ENCODE data around the gene RPS6KA5.

Gene RPS6KA5

DNA sequence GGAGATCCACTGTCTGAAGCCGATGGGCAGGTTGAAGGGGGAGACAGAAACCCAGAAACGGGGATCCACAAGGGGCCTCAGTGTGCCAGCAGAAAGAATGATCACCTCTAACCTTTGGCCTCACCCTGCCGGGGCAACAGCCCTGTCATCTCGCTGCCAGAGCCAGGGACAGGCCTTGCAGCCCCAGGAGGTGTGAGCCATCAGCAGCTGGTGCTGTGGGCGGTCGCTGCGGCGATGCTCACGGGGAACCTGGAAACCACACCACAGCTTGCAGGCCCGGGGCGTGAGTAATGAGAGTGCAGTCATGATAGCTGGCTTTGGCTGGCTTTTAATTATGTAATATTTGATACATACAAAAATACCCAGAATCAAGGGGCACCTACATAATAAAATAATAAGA lies 239.5 kb downstream of the RPS6KA5 start:
- no peak for DNase-seq

DNA sequence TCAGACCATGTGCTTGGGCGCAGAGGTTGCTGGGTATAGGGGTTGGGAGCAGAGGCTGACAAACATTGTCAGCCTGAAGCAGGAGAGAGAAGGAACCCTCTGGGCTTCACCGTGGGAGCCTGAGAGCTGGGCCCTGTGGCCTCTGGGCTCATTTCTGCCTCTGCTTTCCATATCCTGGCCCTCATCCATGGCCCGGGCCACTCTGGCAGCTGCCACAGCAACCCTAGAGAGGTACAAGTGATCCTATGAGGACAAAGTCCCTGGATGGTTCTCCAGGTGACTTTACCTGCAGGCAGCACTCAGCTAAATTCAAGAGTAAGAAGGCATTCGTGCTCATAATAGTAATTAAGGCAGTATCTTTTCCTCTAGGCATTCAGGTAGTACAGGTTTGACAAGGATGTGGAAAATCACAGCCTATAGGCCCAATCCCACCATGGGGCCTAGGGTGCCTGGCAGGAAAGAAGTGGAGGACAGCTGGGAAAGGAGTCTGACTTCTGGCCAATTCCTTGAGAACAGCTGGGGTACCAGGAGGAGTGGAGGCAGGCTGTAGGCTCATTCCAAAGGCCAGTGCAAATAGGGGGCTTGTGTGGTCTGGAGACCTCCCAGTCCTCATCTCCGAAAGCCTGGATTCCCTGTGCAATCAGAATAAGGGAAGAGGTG lies 240.6 kb downstream of the RPS6KA5 start:
- no peak for DNase-seq

DNA sequence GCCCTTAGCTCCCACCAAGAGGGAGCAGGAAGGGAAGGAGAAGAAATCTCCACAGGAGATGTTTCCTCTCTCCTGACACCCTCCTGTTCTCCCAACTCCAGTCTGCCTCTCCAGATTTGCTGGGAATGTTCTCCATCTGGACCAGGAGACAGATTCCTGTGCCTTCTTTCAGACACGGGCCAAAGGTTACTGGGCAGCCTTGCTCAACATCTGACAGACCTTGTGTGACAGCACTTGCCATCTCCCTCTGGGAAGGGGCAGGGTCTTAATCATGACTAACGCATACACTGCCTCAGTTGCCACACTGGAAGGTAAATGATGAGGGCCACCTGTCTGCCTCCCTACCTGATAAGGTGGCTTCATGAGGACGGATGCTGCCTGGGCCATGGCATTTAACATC lies 241.7 kb downstream of the RPS6KA5 start:
- DNase-seq, result no peak

DNA sequence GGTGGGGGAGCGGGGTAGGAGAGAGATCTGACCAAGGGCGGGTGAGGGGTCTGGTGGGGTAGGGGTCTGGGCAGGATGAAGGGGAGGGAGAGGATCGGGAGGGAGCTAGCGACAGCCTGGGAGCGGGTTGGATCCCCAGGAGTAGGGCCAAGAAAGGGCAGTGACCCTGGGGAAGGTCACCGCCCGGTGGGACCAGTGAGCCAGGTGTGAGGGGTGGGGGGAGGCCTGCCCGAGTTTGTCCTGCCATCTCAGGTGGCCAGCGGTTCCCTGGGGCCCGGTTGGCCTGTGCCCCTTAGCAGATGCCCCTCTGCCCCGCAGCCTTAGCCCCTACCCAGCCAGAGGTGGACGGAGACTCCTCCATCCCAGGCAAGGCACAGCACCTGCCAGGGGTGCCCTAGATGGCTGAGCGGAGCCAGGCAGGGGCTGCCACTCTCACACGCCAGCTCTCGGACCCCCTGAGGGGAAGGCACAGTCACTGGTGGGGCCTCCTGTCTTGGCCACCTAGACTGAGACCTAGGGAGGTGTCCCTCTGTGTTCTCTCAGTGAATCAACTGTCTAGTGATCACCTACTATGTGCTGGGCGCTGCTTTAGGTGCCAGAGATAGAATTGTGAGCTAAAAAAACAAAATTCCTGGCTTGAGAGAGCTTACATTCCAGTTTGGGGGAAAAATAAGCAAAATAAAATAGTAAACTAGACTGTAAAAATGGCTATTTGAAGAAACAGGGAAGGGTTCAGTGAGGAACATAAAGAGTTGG lies 243.6 kb downstream of the RPS6KA5 start:
- DNase-seq, result no peak

DNA sequence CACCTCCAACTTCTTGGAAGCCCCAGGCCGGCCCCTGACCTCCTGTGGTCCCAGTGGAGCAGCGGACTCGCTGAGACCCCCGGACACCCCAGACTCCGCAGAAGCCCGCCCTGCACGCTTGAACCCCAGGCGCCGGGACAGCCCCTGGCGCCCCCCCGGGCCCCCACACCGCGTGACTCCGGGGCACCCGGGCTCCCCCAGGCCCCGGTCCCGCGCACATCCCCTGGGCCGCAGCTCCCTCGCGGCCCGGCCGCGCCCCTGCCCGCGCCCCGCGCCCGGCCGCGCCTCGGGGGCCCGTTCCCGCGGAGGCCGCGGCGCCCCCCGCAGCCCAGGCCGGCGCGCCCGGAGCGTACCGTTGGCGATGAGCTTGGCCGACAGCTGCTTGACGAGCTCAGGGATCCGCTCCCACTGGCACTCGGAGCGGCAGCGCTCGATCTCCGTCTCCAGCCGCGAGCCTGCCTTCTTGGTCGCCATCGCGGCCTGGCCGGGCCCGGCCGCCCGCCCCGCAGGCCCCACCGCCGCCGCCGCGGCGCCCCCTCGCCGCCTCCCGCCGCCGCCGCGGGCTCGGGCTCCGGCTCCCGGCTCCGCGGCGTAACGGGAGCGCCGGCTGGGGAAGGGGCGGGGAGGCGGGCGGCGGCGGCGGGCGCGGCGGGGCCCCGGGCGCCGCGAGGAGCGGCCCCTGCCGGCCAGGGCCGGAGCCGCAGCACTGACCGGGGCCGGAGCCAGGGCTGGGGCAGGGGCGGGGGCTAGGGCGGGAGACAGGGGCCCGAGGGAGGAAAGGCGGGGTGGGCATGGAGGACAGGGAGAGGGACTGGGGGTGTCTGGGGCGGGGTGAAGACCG lies 244.4 kb downstream of the RPS6KA5 start, which contains the start of gene TTC7B:
TSS of gene TTC7B (minus strand) at position 609 of the 841 bp plus-strand sequence. CDS start at position 474, 135 bp downstream.
- no peak for DNase-seq

DNA sequence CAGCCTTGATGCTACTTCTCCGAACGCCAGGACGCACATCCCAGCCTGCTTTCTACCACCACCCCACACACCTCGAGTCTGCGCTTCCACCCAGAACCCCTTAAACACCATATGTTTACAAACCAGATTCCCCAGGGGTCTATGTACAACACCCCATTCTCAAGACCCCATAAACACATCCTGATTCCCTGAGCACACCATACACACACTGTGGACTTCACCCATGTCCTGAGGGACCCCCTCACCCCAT lies 244.9 kb downstream of the RPS6KA5 start:
- no peak for DNase-seq

DNA sequence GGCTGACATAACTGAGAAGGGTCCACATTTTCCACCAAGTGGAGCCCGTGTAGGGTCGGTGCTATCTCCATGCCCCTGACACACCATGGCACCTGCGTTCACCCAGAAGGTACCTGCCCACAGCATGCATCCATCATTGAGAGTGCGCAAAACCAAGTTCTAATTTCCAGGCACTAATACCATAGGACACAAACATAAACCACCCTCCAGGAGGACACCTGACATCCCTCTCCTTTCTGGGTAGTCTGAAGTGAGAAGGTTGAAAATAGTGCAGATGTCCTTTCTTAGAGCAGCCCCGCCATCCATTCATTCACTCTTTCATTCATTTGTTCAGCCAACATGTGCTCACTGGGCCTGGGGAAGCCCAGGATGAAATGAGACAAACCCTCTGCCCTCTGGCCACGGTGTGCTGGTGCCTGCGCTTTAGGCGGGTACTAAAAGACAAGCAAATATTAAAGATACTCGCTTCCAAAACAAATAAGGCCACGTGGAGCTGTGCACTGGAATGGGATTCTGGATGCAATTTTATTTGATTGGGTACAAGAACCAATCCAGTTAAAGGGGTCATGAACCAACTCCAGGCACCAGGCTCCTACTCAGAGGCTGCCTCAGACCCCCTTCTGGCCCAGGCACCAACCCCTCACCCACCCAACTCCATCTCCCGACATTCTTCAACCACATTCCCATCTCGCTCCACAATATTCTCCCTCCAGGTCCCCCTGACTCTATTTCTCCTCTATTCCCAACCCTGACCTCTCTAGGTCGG lies 245.5 kb downstream of the RPS6KA5 start:
- DNase-seq, result no peak

DNA sequence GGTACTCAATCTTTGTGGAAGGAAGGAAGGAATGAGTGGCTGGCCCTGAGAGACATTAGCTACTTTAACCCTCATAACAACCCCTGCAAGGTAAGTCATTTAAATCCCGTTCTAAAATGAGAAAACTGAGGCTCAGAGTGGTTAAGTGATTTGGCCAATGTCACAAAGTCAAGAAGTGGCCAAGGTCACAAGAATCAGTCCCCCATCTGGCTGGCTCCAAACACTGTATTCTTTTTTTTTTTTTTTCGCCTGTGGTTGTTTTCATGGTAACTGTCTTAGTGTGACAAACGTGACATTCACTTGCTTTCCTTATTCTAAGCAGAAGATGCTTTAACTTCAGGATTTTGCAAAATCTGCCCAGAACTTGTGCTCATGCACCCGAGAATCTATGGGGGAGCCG lies 247.0 kb downstream of the RPS6KA5 start:
- no peak for DNase-seq

DNA sequence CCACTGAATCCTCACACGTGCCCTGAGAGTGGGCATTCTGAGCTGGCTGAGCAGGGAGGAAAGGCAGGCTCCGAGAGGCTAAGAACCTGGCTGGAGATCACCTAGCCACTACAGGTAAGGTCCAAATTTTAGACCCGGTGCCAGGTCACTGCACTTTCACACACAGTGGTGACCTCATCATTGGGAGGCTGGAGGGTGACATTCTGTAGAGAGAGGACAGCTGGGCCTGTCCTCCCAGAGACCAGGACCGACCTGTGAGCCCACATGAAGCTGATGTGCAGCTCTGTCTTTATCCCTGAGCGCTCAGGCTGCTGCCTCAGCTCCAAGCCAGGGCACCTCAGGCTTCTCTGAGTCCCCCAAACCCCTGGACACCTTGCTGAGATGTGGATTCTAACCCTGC lies 248.3 kb downstream of the RPS6KA5 start:
- no peak for DNase-seq

DNA sequence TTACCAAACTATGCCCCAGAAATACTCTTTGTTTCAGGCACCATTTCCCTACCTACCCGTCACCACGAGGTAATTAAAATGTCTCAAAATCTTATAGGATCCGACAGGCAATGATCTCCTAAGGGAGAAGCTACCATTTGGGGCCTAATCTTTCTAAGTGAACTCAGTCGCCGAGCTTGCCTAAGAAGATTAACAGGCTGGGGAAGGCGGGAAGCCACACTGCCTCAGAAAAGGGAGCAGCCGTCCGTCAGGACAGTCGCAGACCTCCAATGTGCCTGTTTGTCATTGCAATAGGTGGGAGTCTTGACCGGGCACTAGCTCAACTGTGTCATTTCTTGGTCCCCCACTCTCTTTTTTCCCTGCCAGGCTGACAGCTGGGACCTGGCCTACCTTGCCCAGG lies 248.8 kb downstream of the RPS6KA5 start:
- DNase-seq, result no peak

DNA sequence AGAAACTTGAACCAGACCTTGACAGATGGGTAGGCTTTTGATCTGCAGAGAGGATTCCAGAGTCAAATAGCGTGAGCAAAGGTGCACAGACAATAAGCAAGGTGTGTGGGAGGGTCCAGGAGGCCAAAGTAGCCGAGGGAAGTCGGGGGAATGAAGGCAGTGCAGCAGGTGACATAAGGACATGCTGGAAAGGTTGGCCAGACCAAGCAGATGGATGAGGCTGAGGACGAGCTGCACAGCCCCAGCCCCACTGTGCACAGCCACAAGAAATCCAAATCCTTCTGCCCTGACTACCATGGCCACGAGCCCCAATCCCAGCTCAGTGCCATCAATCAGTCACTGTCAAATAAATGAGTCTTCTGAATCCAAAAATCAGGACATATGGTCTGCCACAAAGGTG lies 249.6 kb downstream of the RPS6KA5 start:
- no peak for DNase-seq

DNA sequence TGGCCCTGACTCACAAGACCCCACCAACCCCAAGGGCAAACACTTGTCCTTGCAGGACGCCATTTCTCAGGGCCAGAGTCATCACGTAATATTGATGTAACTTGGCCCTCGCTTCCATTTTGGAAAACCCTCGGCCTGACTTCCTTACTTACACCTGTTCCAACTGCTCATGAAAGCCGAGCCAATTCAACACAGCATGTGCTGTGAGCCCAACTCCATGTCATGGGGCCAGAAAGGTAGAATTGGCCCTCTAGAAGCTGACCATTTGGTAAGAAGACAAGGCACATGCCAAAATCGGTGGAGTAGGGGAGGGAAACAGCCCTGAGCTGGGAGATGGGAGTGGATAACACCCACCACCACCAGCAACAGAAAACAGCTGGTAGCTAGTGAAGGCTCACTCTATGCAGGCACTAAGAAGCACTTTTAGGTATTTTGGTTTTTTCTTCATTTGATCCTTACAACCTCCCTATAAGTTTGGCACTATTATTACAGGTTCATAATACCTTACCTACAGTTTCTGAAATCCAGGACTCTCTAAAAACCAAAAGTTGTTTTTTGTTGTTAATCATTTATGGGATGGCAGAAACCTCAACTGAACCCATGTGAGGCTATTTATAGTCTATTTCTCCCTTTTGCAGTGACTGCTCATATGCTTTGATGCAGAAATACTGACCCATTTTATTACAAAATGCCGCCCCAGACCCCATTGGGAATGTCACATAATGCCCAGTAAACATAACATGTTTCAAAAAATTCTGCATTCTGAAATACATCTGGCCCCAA lies 250.7 kb downstream of the RPS6KA5 start:
- DNase-seq, result no peak

DNA sequence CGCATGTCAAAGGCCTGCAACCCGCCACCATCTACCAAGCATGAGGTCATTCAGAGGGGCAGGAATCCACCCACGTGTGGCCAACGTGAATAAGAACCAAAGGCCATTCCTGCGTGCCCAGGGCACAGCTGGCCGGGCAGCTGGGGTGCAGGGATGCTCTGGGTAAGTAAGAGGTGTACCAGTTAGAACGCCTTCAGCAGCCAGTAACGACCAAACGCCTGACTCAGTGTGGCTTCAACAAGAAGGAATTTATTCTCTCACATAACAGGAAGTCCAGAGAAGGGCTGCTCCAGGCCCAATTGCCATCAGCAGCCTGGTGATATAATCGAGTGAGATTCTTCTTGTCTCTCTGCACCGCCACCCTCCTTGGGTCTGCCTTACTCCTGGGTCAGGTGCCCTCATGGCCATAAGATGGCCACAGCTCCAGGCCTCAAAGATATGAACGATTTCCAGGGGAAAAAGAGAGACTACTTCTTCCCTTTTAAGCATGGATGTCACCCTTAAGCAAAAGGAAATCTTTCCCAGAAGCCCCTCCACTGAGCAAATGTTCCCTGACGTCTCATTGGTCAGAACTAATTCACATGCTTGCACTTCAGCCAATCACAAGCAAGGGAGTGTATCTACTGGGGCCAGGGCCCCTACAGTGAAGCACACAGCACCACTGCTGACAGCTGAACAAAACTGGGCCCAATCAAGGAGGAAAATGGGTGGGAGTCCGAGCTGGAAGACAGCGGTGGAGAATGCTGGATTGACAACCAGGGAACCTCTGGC lies 251.5 kb downstream of the RPS6KA5 start:
- no peak for DNase-seq

DNA sequence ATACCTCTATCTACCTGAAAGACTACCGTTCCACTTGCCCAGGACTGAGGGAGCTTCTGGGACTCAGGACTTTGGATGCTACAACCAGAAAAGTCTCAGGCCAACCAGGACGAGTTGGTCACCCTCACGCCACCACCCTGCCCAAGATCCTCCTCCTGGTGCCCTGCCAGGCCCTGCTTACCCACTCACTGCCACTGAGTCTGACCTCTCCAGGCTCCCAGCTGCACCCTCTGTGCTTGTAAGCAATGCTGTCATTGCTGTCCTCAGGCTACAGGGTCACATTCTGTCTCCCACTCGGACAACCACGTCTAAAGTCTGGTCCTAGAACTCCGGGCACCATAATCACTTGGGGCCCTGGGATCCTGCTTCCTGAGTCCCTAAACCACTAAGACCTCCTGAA lies 253.4 kb downstream of the RPS6KA5 start:
- no peak for DNase-seq

DNA sequence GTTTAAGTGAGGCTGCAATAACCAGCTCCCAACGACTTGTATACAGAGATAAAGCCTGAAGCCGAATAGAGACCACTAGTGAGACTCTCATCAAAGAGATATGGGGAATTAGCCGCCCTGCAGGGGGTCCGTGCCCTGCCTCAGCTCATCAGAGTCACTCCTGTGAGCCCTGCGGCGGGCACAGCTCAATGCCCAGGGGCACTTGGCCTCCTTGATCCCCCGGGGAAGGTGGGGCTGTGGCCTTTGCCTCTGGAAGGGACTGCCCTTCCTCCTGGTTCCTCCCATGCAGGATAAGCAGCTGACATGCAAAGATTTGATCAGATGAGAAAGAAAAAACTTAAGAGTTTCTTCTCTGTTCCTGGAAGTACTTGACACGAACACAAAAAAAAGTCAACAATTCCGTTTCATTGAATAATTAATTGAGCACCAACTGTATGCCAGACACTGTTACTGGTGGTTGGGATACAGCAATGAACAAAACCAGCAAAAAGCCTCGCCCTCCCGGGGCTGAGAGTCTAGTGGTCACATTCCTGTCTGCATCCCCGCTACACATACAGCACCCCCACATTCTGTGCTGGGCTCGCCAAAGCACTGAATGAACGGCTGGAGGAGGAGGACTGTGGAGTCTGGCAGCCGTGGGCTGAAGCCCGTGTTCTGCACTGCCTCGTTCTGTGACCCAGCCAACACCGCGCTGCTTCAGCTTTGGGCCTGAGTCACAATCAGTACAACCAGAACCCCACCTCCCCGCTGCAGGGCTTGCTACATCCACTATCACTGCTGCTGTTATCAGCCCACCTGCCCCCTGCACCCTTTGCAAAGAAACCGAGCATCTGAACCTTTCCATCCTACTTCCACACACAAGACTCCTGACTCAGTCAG lies 254.5 kb downstream of the RPS6KA5 start:
- DNase-seq, result no peak

DNA sequence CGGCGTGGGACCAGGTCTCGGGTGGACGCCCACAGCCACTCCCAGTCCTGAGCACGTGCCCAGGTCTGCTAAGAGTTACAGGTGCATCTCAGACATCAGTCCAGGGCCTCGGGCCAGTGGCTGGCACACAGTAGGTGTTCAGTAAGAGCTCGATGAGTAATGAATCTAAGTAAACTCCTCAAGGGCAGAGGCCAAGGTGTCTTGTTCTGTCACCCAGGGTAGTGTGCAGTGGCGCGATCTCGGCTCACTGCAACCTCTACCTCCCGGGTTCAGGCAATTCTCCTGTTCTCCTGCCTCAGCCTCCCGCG lies 255.4 kb downstream of the RPS6KA5 start:
- DNase-seq, result no peak

DNA sequence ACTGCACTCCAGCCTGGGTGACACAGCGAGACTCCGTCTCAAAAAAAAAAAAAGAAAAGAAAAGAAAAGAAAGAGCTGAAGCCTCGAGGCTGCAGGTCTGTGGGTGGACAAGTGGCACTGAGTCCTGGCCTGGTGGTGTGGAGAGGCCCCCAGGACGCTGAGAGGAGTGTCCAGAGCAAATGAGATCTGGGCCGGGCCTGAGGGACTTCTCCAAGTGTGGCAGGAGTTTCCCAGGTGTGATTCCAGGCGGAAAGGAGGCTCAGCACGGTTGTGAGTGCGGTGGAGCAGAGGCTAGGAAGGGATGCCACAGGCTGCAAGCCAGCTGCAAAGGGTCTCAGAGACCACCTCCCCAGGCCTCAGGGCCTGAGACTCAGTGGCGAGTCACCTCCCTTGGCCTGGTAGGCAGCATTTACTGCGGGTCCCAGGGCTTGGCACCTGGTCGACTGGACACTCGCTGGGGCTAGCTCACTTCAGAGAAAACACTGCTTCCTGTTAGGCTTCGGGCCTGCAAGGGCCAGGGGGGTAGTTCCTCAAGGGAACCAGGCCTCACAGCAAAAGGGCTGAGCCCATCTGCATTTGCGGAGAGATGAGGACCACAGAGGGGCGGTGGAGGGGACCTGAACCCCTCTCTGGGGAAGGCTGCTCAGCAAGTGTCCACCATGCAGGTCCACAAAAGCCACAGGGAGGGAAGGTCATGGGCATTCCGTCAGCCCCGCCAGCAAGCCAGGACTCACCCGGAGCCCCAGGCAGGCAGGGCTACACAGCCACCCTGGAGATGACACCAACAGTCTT lies 256.0 kb downstream of the RPS6KA5 start:
- DNase-seq, result no peak

DNA sequence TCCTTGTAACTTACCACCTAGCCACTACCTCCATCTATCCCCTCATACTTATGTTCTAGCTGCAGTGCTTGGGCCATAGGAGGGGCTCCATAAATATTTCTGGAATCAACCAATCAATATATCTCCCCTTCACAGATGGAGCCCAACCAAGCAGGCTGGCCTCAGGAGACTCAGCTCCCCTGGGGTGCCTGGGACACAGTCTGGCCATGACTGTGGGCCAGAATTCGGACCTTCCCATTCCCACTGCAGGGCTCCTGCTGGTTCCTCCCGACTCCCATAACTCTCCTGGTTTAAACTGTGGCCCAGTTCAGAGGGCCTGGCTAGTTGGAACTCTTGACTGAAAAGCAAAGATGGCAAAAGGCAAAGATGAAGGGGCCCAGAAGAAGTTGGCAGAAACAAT lies 257.2 kb downstream of the RPS6KA5 start:
- no peak for DNase-seq

DNA sequence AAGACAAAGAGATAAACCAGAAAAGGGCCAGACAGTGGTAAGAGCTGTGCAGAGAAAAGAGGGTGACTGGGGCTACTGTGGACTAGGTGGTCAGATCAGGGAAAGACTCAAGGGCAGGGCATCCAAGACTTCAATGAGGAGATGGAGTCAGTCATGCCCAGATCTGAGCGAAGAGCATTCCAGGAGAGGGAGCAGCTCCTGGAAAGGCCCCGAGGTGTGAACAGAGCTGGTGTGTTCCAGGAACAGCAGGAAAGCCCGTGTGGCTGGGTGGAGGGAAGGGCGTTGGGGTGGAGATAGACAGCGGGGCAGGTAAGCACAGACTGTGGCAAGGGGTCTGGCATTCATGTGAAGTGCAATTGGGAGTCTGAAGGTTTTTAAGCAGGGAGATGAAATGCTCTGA lies 261.0 kb downstream of the RPS6KA5 start:
- no peak for DNase-seq

DNA sequence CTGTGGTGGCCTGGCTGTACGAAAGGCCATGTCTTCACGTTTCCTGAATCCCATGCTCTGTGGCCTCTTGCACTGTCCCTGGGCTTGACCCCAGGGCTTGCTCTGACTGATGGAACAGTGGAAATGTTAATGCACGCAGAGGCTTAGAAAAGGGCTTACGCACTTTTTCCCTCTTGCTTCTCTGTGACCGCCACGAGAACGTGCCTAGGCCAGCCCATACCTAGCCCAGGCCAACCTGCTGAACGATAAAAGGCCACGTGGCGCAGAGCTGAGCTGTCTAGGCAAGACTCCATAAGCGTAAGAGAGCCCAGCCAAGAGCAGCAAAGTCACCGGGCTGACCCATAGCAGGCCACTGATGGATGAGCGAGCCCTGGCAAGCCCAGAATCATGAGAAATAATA lies 262.5 kb downstream of the RPS6KA5 start:
- no peak for DNase-seq
